ENCODE results near the gene GLRX3.

- TF ChIP-seq CTCF (IDR thresholded peaks at IDR 0.05; ENCODE audit: insufficient read depth, low read length, poor library complexity, severe bottlenecking) (no peak), EZH2phosphoT487 (conservative IDR thresholded peaks at IDR 0.05; ENCODE audit: low read length) (no peak)
Measured at GRCh38 chr10:130222381-130222780, 86.2 kb downstream of the GLRX3 start.
